GM13977 (cell line): ENCODE results near the gene IFT80.

ENCODE experiments used
- DNase-seq: peaks from one replicate; pipeline ENCODE4 v3.0.0; 2012; ENCODE audit warnings: low spot score
- in situ Hi-C: fragments of 300-500 bp; cut with MboI; formaldehyde crosslinking; loops from one replicate; pipeline ENCODE4 v1.12.0; 2022; ENCODE audit warnings: low sequenced_read_pairs, low pct_unique_long_range_greater_than_20kb, mixed read lengths, inconsistent platforms; ENCODE audit not compliant: unreplicated experiment
- TF ChIP-seq, protein P1 (sequence below): IDR thresholded peaks from 2 replicates; pipeline ENCODE4 v1.5.1; 2012; ENCODE audit warnings: mild to moderate bottlenecking, control low read depth; ENCODE audit not compliant: insufficient read depth; ENCODE audit errors: extremely low read depth, missing control alignments

IFT80 gene

DNA sequence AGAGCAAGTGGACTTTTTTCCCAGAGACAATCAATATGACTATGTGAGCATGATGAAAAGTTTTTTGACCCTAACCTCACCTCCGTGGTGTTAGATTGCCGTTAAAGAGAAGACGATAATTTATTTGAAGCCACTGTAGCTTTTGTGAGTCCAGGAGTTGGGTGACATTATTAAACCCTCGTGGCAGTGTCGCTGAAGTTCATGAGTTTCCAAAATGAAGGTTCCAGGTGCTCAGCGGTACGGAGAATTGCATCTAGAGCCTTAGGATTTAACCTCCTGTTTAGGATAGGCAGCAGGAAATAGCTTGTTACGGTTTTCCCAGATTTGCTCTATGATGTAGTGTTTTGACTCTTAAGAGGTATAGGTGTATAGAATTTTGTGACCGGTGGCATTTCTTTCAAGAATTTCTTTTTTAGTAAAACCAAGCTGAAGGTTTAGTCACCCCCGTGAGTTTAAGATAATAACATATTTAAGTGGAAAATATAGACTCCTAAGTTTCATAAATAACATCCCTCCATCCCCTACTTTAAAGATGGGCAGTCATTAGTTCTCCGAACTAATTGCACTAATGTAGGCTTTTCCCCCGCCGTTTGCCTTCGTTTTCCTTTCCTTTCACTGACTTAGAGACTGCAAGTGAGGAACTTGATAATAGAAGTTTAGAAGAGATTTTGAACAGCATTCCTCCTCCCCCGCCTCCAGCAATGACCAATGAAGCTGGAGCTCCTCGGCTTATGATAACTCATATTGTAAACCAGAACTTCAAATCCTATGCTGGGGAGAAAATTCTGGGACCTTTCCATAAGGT, 2.5 kb upstream of the IFT80 start:
- DNase-seq = no peak
- in situ Hi-C loops = no loop called here
- TF ChIP-seq, protein P1, sequence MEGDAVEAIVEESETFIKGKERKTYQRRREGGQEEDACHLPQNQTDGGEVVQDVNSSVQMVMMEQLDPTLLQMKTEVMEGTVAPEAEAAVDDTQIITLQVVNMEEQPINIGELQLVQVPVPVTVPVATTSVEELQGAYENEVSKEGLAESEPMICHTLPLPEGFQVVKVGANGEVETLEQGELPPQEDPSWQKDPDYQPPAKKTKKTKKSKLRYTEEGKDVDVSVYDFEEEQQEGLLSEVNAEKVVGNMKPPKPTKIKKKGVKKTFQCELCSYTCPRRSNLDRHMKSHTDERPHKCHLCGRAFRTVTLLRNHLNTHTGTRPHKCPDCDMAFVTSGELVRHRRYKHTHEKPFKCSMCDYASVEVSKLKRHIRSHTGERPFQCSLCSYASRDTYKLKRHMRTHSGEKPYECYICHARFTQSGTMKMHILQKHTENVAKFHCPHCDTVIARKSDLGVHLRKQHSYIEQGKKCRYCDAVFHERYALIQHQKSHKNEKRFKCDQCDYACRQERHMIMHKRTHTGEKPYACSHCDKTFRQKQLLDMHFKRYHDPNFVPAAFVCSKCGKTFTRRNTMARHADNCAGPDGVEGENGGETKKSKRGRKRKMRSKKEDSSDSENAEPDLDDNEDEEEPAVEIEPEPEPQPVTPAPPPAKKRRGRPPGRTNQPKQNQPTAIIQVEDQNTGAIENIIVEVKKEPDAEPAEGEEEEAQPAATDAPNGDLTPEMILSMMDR = no peak

DNA sequence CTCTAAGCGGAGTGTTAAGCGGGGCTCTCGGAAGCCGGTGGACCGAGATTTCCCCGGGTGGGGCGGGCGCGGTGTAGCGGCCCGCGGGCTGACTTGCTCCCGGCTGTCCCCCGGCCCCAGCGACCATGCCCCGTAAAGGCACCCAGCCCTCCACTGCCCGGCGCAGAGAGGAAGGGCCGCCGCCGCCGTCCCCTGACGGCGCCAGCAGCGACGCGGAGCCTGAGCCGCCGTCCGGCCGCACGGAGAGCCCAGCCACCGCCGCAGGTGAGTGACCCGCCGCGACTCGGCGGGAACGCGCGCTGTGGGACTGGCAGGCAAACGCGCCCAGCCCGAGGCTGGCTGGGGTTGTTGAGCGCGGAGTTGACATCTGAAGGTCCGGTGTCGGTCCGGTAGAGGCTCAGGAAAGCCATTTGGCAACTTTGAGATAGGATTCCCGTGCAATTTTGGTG, 1.7 kb upstream of the IFT80 start:
- TF ChIP-seq, protein P1 = no peak
- DNase-seq = peak; percentile 22
- in situ Hi-C loops = no loop called here

DNA sequence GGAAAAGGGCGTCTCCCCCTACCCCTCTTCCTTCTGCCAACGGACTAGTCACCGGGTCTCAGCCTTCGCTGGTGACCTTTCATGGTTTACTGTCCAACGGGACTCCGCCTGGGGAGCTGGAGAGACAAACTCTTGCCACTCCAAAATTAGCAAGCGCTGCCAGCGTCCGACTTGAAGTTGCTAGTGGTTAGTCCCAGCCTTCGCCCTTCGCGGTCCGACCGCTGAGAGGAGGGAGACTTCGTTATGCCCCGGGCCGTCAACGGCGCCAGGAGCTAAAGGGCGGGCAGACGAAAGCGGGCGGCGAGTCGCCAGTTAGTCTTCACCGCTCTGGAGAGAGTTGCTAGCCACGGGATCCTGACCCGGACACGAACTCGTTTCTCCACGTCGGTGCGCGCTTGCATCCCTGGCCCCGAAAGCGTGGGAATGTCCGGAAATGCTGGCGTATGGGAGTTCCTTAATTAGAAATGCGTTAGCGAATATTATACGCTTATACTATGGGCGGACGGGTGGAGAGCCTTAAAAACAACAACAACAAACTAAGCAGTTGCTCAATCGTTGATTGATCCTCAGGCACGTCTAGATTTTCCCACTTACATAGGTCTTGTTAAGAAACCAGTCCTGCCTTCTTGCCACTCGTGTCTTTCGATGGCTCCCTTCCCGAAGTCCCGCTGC, 1.1 kb upstream of the IFT80 start:
- TF ChIP-seq, protein P1 = no peak
- in situ Hi-C loops = no loop called here
- peak; percentile 25 for DNase-seq

DNA sequence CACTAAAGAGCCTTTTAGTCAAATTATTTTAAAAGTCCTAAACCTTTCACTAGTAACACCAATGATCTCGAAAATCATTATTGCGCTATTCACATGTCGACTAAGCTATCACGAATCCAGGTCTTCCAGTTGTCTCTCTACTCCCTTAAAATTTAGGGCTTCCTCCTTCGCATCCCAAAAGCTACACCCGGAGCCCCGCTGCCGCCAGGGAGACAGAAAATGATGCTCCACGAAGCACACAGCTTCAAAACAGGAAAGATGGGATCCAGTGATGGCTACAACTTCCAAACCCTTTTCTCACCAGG, 253 bp downstream of the IFT80 start:
- TF ChIP-seq, protein P1 = no peak
- no peak for DNase-seq
- in situ Hi-C loops = no loop called here

DNA sequence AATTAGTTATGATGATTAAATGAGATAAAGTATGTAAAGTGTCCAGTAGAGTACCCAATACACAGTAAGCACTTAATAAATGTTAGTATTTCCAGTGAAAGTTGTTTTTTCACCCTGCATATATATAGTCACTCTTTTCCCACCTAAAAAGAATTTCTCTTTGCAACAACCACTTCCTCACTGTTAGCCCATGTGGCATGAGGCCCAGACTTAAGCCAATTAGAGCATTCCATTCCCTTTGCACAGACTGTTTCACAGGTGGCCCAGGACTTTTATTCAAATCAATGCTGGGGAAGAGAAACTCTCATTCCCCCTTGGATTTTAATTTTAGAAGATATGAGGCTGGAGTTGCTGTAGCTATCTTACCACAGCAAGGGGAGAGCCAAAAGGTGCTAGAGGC, 3.7 kb downstream of the IFT80 start:
- TF ChIP-seq, protein P1 = no peak
- in situ Hi-C loops = no loop called here
- no peak for DNase-seq

DNA sequence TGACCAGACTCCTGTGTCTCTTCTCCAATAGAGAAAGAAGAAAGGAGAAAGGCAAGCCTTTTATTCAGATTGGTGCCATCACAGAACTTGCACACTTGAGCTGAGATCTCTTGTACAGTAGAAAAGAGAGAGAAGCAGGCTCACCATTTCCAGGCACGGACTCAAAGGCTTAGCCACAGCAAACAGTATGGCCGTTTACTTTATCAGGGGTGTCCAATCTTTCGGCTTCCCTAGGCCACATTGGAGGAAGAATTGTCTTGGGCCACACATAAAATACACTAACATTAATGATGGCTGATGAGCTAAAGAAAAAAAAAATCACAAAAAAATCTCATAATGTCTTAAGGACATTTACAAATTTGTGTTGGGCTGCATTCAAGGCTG, 5.0 kb downstream of the IFT80 start:
- TF ChIP-seq, protein P1 = no peak
- DNase-seq = no peak
- in situ Hi-C loops = no loop called here
